Measurements from ENCODE around the gene PTPRG. TPM values are rescaled to one million over a fixed set of nuclear protein-coding genes. Genes with fewer than 3 reads are reported as not detected.
A peak's percentile ranks its signal among the peaks of the same experiment; 100 is the strongest.

The PTPRG gene
- total and polyA plus RNA-seq, 2 donors (not counting 3 experiments of a cell fraction or from before 2014, with no cell fraction given): 8.9 to 39.1 TPM

GRCh38 chr3:61772456-61772855, 211.1 kb downstream of the PTPRG start:
- BruUV-seq (replicated peaks): no TSS peak
- no peak overlapping the region for H3K4me3 ChIP-seq (replicated peaks in 1 of 3; ENCODE audit: insufficient read depth in 1 of 3, low read depth in 1 of 3, low read length in 3 of 3)
- dilution Hi-C loops (cut with MboI; ENCODE audit: extremely low pct_ligation_motif_present, low sequenced_read_pairs): no loop called here
- H3K27ac ChIP-seq (ENCODE audit: insufficient read depth, low read depth, low read length): no peak overlapping the region
- H3K4me1 ChIP-seq (ENCODE audit: control insufficient read depth, extremely low read depth, insufficient read depth, low read length): no peaks in the 10 kb centered on the region
- intact Hi-C loops (cut with micrococcal nuclease): no loop called here
- CTCF ChIA-PET: interaction anchor here (1.1 kb wide), 1 partner anchor 115 kb away, joined by 3 read pairs; no protein-coding TSS in a partner anchor
- TF ChIP-seq, protein P1, sequence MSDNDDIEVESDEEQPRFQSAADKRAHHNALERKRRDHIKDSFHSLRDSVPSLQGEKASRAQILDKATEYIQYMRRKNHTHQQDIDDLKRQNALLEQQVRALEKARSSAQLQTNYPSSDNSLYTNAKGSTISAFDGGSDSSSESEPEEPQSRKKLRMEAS (IDR thresholded peaks at IDR 0.05; ENCODE audit: insufficient read depth, insufficient read length): no peak
- TF ChIP-seq MYC (IDR thresholded peaks at IDR 0.05; ENCODE audit: low read depth, low read length) (no peak), EZH2 (IDR thresholded peaks at IDR 0.05; ENCODE audit: borderline replicate concordance, low read depth, low read length, severe bottlenecking) (no peak), GATA2 (IDR thresholded peaks at IDR 0.05; ENCODE audit: insufficient read depth, insufficient read length, low read depth, low read length) (no peak), JUN (IDR thresholded peaks at IDR 0.05; ENCODE audit: borderline replicate concordance, insufficient read depth, insufficient read length, low read depth) (no peak)
- H3K9ac ChIP-seq (replicated peaks; ENCODE audit: extremely low read depth, insufficient read depth, low read length): no peak overlapping the region
- no peak overlapping the region for H2AFZ ChIP-seq (ENCODE audit: low read depth, low read length)
- H3K36me3 ChIP-seq (ENCODE audit: control insufficient read depth in 2 of 2, extremely low read depth in 1 of 2, insufficient read depth in 2 of 2, low read length in 2 of 2): no peaks in the 10 kb centered on the region
- no peaks in the 10 kb centered on the region for H3K9me1 ChIP-seq (replicated peaks; ENCODE audit: control insufficient read depth, extremely low read depth, insufficient read depth, low read length)
- no peaks in the 10 kb centered on the region for H3K9me3 ChIP-seq (replicated peaks; ENCODE audit: control insufficient read depth, insufficient read depth, low read length)
- no peaks in the 10 kb centered on the region for H3K27me3 ChIP-seq (ENCODE audit: control insufficient read depth in 2 of 2, insufficient read depth in 2 of 2, low read length in 2 of 2)
- H3K4me2 ChIP-seq (ENCODE audit: insufficient read depth, low read length): no peak overlapping the region
- DNase-seq (ENCODE audit: low read depth, low spot score) (no peak), FAIRE-seq (no peak)
- H3K79me2 ChIP-seq (ENCODE audit: control insufficient read depth, insufficient read depth, low read length): no peaks in the 10 kb centered on the region
- H4K20me1 ChIP-seq (replicated peaks; ENCODE audit: control insufficient read depth, extremely low read depth, insufficient read depth, low read length): no peaks in the 10 kb centered on the region
- POLR2A ChIA-PET: no interaction called here

GRCh38 chr3:61774279-61774890, 213.0 kb downstream of the PTPRG start:
- no peaks in the 10 kb centered on the region for H3K27me3 ChIP-seq (ENCODE audit: control insufficient read depth in 2 of 2, insufficient read depth in 2 of 2, low read length in 2 of 2)
- TF ChIP-seq, protein P2, sequence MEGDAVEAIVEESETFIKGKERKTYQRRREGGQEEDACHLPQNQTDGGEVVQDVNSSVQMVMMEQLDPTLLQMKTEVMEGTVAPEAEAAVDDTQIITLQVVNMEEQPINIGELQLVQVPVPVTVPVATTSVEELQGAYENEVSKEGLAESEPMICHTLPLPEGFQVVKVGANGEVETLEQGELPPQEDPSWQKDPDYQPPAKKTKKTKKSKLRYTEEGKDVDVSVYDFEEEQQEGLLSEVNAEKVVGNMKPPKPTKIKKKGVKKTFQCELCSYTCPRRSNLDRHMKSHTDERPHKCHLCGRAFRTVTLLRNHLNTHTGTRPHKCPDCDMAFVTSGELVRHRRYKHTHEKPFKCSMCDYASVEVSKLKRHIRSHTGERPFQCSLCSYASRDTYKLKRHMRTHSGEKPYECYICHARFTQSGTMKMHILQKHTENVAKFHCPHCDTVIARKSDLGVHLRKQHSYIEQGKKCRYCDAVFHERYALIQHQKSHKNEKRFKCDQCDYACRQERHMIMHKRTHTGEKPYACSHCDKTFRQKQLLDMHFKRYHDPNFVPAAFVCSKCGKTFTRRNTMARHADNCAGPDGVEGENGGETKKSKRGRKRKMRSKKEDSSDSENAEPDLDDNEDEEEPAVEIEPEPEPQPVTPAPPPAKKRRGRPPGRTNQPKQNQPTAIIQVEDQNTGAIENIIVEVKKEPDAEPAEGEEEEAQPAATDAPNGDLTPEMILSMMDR (IDR thresholded peaks at IDR 0.05; ENCODE audit: extremely low read depth in 1 of 2, insufficient read depth in 1 of 2, low read depth in 1 of 2, low read length in 2 of 2): no peak
- TF ChIP-seq GATA2 (IDR thresholded peaks at IDR 0.05; ENCODE audit: insufficient read depth, insufficient read length, low read depth, low read length) (no peak), FOS (IDR thresholded peaks at IDR 0.05; ENCODE audit: borderline replicate concordance, insufficient read depth, low read length) (no peak), POLR2A (IDR thresholded peaks at IDR 0.05; ENCODE audit: low read depth, low read length) (no peak), MYC (IDR thresholded peaks at IDR 0.05; ENCODE audit: low read depth, low read length) (no peak), EZH2 (IDR thresholded peaks at IDR 0.05; ENCODE audit: borderline replicate concordance, low read depth, low read length, severe bottlenecking) (no peak), POLR2AphosphoS5 (IDR thresholded peaks at IDR 0.05; ENCODE audit: insufficient read depth, low read depth, low read length) (no peak), JUN (IDR thresholded peaks at IDR 0.05; ENCODE audit: borderline replicate concordance, insufficient read depth, insufficient read length, low read depth) (no peak)
- TF ChIP-seq, protein P1 (IDR thresholded peaks at IDR 0.05; ENCODE audit: insufficient read depth, insufficient read length): no peak
- H3K9me3 ChIP-seq (replicated peaks; ENCODE audit: control insufficient read depth, insufficient read depth, low read length): no peaks in the 10 kb centered on the region
- dilution Hi-C loops (cut with MboI; ENCODE audit: extremely low pct_ligation_motif_present, low sequenced_read_pairs): no loop called here
- H3K9me1 ChIP-seq (replicated peaks; ENCODE audit: control insufficient read depth, extremely low read depth, insufficient read depth, low read length): no peaks in the 10 kb centered on the region
- no peak overlapping the region for H2AFZ ChIP-seq (ENCODE audit: low read depth, low read length)
- H4K20me1 ChIP-seq (replicated peaks; ENCODE audit: control insufficient read depth, extremely low read depth, insufficient read depth, low read length): no peaks in the 10 kb centered on the region
- no peaks in the 10 kb centered on the region for H3K79me2 ChIP-seq (ENCODE audit: control insufficient read depth, insufficient read depth, low read length)
- no peak overlapping the region for H3K9ac ChIP-seq (replicated peaks; ENCODE audit: extremely low read depth, insufficient read depth, low read length)
- no peak overlapping the region for H3K4me2 ChIP-seq (ENCODE audit: insufficient read depth, low read length)
- no TSS peak for BruUV-seq (replicated peaks)
- intact Hi-C loops (cut with micrococcal nuclease): no loop called here
- no peaks in the 10 kb centered on the region for H3K36me3 ChIP-seq (ENCODE audit: control insufficient read depth in 2 of 2, extremely low read depth in 1 of 2, insufficient read depth in 2 of 2, low read length in 2 of 2)
- H3K4me3 ChIP-seq (replicated peaks in 1 of 3; ENCODE audit: insufficient read depth in 1 of 3, low read depth in 1 of 3, low read length in 3 of 3): no peak overlapping the region
- FAIRE-seq (peak; percentile 37), DNase-seq (ENCODE audit: low read depth, low spot score) (no peak)
- H3K4me1 ChIP-seq (ENCODE audit: control insufficient read depth, extremely low read depth, insufficient read depth, low read length): no peaks in the 10 kb centered on the region
- ChIA-PET CTCF (no interaction called here), POLR2A (no interaction called here)
- no peak overlapping the region for H3K27ac ChIP-seq (ENCODE audit: insufficient read depth, low read depth, low read length)
